Measurements from ENCODE around the gene UNC80.

The UNC80 gene

DNA sequence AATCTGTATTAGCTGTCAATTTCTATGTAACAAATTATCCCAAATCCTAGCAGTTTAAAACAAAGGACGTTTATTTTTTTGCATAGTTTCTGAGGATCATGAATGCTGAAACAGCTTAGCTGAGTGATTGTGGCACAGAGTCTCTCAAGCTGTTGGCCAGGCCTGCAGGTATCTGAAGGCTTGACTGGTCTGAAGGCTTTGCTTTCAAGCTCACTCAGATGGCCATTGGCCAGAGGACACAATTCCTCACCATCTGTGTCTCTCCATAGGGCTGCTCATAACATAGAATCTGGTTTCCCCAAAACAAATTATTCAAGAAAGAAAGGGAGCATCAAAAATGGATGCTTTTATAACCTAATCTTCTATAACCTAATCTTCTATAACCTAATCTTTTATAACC is 33.7 kb downstream of the UNC80 start:
- no peak overlapping the region for H3K4me3 ChIP-seq (ENCODE audit: low read depth, low read length)

DNA sequence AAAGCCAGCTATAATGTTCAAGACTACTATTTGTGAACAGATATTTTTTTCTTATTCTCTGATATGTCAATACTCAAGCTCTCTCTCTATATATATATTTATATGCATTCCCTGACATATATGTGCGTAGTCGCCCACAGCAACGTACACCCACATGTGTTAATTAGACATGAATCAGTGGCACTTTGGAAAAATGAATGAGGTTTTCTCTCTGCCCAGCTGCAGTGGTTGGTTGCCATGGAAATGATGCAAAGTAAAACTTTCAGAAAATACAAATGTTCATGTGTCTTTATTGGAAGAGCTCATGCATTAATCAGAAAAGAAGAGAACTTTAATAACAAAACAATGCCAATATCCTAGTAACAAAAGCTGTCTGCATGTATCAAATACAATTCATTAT is 34.7 kb downstream of the UNC80 start:
- no peak for TF ChIP-seq CTCF (IDR thresholded peaks at IDR 0.05; ENCODE audit: control insufficient read depth, extremely low read depth, insufficient read depth)
- no peak for DNase-seq (ENCODE audit: low read depth)
- no peak overlapping the region for H3K4me3 ChIP-seq (ENCODE audit: low read depth, low read length)

More for the DNA sequence above, 33.7 kb downstream of the UNC80 start:
- no peak for TF ChIP-seq CTCF (IDR thresholded peaks at IDR 0.05; ENCODE audit: control insufficient read depth, extremely low read depth, insufficient read depth)
- DNase-seq (ENCODE audit: low read depth) = no peak

DNA sequence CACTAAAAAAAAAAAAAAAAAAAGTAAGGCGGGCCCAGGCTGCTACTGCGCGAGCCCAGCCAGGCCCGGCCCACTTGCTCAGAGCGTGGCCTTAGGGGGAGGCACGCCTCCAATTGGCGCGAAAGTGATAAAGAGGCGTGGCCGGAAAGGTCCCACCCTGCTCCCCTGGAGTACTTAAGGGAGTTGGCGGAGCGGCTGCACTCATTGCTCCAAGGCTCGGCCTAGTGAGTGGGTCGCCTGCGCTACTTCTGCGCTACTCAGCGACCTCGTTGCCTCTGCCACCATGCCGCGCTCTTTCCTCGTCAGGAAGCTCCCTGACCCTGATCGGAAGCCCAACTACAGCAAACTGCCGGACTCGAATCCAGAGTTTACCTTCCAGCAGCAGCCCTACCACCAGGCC is 36.9 kb downstream of the UNC80 start:
- TF ChIP-seq CTCF (IDR thresholded peaks at IDR 0.05; ENCODE audit: control insufficient read depth, extremely low read depth, insufficient read depth) = no peak
- DNase-seq (ENCODE audit: low read depth) = no peak

DNA sequence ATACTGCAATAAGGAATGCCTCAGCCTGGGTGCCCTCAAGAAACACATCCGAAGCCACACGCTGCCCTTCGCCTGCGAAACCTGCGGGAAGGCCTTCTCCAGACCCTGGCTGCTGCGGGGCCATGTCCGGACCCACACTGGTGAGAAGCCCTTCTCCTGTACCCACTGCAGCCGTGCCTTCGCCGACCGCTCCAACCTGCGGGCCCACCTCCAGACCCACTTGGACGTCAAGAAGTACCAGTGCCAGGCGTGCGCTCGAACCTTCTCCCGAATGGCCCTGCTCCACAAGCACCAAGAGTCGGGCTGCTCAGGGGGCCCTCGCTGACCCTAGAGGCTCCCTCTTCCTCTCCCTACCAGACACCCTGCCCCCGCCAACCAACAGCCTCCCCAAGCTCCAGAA is 37.6 kb downstream of the UNC80 start:
- no peak for DNase-seq (ENCODE audit: low read depth)
- no peak for TF ChIP-seq CTCF (IDR thresholded peaks at IDR 0.05; ENCODE audit: control insufficient read depth, extremely low read depth, insufficient read depth)
- no peak overlapping the region for H3K4me3 ChIP-seq (ENCODE audit: low read depth, low read length)

More for the DNA sequence above, 36.9 kb downstream of the UNC80 start:
- H3K4me3 ChIP-seq (ENCODE audit: low read depth, low read length) = no peak overlapping the region

DNA sequence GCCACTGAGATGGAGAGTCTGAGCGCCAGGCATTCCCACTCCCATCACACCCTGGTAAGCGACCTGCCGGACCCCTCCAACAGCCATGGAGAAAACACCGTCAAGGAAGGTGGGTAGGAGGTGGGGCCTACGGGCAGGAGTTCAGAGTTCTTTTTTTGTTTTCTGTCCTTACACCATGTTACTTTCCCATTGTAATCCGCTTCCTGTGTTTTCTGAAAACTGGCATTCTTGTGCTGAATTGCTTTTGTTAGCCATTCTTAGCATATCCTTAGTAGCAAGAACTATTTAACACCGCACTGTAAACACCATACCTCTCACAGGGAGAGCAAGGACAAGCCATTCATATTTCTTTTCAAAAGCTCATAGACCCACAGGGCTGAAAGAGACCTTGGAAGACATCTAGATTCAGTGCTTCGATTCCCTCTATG is 46.2 kb downstream of the UNC80 start:
- no peak for DNase-seq (ENCODE audit: low read depth)
- no peak overlapping the region for H3K4me3 ChIP-seq (ENCODE audit: low read depth, low read length)
- no peak for TF ChIP-seq CTCF (IDR thresholded peaks at IDR 0.05; ENCODE audit: control insufficient read depth, extremely low read depth, insufficient read depth)

DNA sequence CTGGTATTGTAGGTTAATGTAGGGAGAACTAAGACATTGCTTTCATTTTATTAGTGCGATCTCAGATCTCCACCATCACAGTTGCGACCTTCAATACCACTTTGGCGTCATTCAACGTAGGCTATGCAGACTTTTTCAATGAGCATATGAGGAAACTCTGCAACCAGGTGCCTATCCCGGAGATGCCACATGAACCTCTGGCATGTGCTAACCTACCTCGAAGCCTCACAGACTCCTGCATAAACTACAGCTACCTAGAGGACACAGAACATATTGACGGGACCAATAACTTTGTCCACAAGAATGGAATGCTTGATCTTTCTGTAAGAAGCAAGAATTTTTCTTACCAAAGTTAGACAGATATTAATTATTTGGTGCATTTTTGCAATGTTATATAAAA is 47.3 kb downstream of the UNC80 start:
- no peak for DNase-seq (ENCODE audit: low read depth)
- H3K4me3 ChIP-seq (ENCODE audit: low read depth, low read length) = no peak overlapping the region
- no peak for TF ChIP-seq CTCF (IDR thresholded peaks at IDR 0.05; ENCODE audit: control insufficient read depth, extremely low read depth, insufficient read depth)

GRCh38 chr2:209821806-209822205 is 50.2 kb downstream of the UNC80 start:
- H3K4me3 ChIP-seq (ENCODE audit: low read depth, low read length) = no peak overlapping the region
- DNase-seq (ENCODE audit: low read depth) = no peak
- TF ChIP-seq CTCF (IDR thresholded peaks at IDR 0.05; ENCODE audit: control insufficient read depth, extremely low read depth, insufficient read depth) = no peak

Measured in LNCaP clone FGC (cell line).